Duodenal mucosa (tissue), 2 donors: ENCODE data around the gene SRSF9.

ENCODE experiments used
- H3K27ac ChIP-seq: one replicate; pipeline ENCODE4 v1.7.0; 2013; ENCODE audit warnings: low read depth, low read length
- H3K27me3 ChIP-seq, 2 donors: one replicate each; pipeline ENCODE4 v1.7.0; 2013; ENCODE audit warnings: low read length in 2 of 2, control low read depth in 1 of 2; ENCODE audit not compliant: insufficient read depth in 2 of 2, control insufficient read depth in 1 of 2
- H3K36me3 ChIP-seq, 2 donors: one replicate each; pipeline ENCODE4 v1.7.0; 2013; ENCODE audit warnings: low read length in 2 of 2, control low read depth in 1 of 2; ENCODE audit not compliant: insufficient read depth in 2 of 2, control insufficient read depth in 1 of 2
- H3K4me1 ChIP-seq, 2 donors: one replicate each; pipeline ENCODE4 v1.7.0; 2013; ENCODE audit warnings: low read length in 2 of 2, control low read depth in 1 of 2; ENCODE audit not compliant: insufficient read depth in 2 of 2, control insufficient read depth in 1 of 2
- H3K4me3 ChIP-seq, 2 donors: one replicate each; pipeline ENCODE4 v1.7.0; 2013; ENCODE audit warnings: low read length in 2 of 2, low read depth in 1 of 2
- H3K9ac ChIP-seq, 2 donors: one replicate each; pipeline ENCODE4 v1.7.0; 2013; ENCODE audit warnings: low read length in 2 of 2, low read depth in 1 of 2
- H3K9me3 ChIP-seq, 2 donors: one replicate each; pipeline ENCODE4 v1.7.0; 2013; ENCODE audit warnings: low read length in 2 of 2, control low read depth in 1 of 2; ENCODE audit not compliant: control insufficient read depth in 1 of 2

The SRSF9 gene

DNA sequence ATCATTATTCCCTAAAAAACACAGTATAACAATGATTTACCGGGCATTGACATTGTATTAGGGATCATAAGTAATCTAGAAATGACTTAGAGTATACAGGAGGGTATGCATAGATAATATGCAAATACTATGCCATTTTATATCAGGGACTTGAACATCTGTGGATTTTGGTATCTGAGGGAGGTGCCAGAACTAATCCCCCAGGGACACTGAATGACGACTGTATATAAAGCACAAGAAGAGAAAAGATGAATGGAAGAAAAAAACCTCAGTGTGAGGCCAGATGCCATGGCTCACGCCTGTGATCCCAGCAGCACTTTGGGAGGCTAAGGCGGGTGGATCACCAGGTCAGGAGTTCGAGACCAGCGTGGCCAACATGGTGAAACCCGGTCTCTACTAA lies 57.1 kb downstream of the SRSF9 start:
- Histone ChIP-seq H3K4me1 (peaks cover 0 to 6% of the 10 kb centered on the region in 2 donors), H3K27me3 (no peaks in the 10 kb centered on the region), H3K9ac (no peak overlapping the region), H3K4me3 (no peak overlapping the region), H3K27ac (no peak overlapping the region), H3K9me3 (no peaks in the 10 kb centered on the region), H3K36me3 (no peaks in the 10 kb centered on the region)
